ENCODE measurements around the gene PAAF1. TPM values are rescaled to one million over a fixed set of nuclear protein-coding genes. Genes with fewer than 3 reads are reported as not detected.

Gene PAAF1
- total RNA-seq, 3 donors from 2014 or later = 13.8 to 19.7 (median 14.8) TPM

DNA sequence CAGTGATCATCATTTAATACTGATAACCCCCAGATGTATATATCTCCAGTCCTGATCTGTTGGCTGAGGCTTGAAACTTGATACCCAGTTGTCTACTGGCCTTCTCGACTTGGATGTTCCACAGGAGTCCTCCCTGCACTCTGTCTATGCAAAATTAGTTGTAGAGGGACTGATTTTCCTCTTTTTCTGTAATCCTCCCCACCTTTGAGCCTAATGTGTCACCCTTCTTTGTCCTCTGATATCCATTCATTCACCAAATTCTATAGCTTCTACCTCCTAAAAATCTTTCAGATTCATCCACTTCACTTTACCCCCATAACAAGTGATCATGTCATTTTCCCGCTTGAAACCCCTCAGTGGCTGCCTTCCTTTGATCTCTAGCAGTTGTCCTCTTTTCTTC, 16.6 kb upstream of the PAAF1 start:
- intact Hi-C loops (cut with DNase I, micrococcal nuclease) = loop anchor here in 1 of 2 donors (5.0 kb wide), 1 partner anchor 183 kb away; no protein-coding TSS in a partner anchor
- Histone ChIP-seq H3K4me3 (no peak overlapping the region), H3K36me3 (ENCODE audit: low read depth) (no peaks in the 10 kb centered on the region), H3K4me1 (ENCODE audit: low read depth) (no peaks in the 10 kb centered on the region), H3K9me3 (no peaks in the 10 kb centered on the region)
- DNase-seq = no peak
- TF ChIP-seq, protein P1, sequence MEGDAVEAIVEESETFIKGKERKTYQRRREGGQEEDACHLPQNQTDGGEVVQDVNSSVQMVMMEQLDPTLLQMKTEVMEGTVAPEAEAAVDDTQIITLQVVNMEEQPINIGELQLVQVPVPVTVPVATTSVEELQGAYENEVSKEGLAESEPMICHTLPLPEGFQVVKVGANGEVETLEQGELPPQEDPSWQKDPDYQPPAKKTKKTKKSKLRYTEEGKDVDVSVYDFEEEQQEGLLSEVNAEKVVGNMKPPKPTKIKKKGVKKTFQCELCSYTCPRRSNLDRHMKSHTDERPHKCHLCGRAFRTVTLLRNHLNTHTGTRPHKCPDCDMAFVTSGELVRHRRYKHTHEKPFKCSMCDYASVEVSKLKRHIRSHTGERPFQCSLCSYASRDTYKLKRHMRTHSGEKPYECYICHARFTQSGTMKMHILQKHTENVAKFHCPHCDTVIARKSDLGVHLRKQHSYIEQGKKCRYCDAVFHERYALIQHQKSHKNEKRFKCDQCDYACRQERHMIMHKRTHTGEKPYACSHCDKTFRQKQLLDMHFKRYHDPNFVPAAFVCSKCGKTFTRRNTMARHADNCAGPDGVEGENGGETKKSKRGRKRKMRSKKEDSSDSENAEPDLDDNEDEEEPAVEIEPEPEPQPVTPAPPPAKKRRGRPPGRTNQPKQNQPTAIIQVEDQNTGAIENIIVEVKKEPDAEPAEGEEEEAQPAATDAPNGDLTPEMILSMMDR (IDR thresholded peaks at IDR 0.05) = no peak
- ATAC-seq = no peak

DNA sequence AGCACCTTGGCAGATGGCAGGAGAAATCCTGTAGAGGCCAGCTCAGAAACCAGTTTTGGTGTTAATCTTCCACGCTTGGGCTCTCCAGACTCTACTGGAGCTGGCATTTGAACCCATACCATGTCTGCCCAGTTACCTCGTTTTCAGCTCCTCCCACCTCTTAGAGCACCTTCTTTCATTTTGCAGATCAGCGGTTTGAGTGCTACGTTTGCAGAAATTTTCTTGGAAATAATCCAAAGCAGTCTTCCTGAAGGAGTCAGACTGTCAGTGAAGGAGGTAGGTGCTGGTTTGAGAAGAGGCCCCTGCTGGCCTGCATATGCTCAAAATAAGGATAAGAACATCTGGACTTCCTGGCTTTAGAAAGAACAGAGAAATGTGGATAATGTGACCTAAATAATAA, 13.8 kb upstream of the PAAF1 start:
- TF ChIP-seq, protein P1 (IDR thresholded peaks at IDR 0.05) = no peak
- intact Hi-C loops (cut with DNase I, micrococcal nuclease) = loop anchor here in 1 of 2 donors (5.0 kb wide), 1 partner anchor 186 kb away; no protein-coding TSS in a partner anchor
- no peaks in the 10 kb centered on the region for H3K9me3 ChIP-seq
- H3K4me1 ChIP-seq (ENCODE audit: low read depth) = no peaks in the 10 kb centered on the region
- no peak for DNase-seq
- H3K4me3 ChIP-seq = no peak overlapping the region
- no peaks in the 10 kb centered on the region for H3K36me3 ChIP-seq (ENCODE audit: low read depth)
- ATAC-seq = no peak

DNA sequence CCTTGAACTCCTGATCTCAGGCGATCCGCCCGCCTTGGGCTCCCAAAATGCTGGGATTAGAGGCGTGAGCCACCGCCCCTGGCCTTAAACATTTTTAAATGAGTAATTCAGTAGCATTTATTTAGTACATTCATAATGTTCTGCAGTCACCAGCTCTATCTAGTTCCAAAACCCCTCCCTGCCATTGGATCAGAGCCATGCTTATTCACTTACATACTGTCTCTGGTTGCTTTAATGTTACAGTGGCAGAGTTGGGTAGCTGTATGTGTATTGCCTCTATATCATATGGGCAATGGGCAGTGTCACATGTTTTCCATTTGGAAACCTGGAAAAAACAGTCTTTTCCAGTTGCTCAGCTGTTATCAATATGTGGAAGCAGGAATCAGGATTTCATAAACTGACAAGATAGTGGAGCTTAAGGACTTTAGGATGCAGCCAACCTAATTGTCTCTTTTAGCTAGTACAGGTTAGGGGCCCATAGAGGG, 10.7 kb upstream of the PAAF1 start:
- no peaks in the 10 kb centered on the region for H3K4me1 ChIP-seq (ENCODE audit: low read depth)
- DNase-seq (no peak), ATAC-seq (no peak)
- H3K36me3 ChIP-seq (ENCODE audit: low read depth) = no peaks in the 10 kb centered on the region
- TF ChIP-seq, protein P1 (IDR thresholded peaks at IDR 0.05) = no peak
- no peaks in the 10 kb centered on the region for H3K9me3 ChIP-seq
- no peak overlapping the region for H3K4me3 ChIP-seq
- intact Hi-C loops (cut with DNase I, micrococcal nuclease) = no loop called here

DNA sequence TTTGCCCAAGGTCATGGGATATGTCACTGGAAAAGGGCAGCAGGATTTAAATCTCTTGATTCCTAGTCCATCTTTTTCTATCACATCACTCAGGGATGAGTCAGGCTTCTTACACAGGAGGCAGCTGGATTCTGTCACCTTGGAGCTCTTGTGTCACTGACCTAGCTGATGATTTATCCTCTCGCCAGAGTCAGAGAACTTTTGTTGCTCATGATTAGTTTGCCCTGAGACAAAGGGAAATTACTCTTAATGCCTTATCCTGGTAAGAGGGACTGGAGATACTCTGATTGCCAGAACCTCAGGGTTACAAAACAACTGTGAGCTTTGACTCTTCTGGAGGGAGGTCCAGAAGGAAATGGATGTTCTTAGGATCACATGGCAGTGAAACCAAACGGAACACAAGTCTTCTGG, 10.2 kb upstream of the PAAF1 start:
- no peaks in the 10 kb centered on the region for H3K4me1 ChIP-seq (ENCODE audit: low read depth)
- no peak overlapping the region for H3K4me3 ChIP-seq
- no peaks in the 10 kb centered on the region for H3K9me3 ChIP-seq
- peak; percentile 57 for ATAC-seq
- TF ChIP-seq, protein P1 (IDR thresholded peaks at IDR 0.05) = no peak
- no peaks in the 10 kb centered on the region for H3K36me3 ChIP-seq (ENCODE audit: low read depth)
- no peak for DNase-seq
- intact Hi-C loops (cut with DNase I, micrococcal nuclease) = no loop called here

DNA sequence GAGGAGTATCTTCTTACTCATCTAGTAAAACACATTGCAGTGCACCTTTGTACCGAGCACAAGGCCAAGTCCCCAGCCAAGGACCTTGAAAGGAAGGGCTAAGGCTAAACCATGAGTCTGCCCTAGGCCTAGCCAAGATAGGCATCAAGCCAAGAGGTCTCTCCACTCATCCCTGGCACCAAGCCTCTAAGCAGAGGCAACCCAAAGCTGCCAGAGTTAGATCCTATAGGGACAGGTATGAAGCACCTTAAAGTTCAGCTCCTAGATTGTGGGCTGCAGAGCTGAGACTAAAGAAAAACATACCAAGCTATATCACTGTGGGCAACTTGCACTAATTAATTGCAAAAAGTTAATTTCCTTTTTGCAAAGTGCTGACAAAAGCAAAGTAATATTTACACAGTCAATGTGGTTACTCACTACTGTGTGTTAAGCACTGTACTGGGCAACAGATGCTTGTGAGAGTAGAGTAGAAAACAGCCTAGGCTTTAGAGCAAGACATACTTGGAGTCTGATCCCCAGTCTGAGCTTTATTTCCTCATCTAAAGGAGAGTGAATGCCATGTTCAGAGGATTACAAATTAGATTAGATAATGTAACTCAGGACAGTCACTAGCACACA, 7.4 kb upstream of the PAAF1 start:
- Histone ChIP-seq H3K9me3 (no peaks in the 10 kb centered on the region), H3K36me3 (ENCODE audit: low read depth) (no peaks in the 10 kb centered on the region), H3K4me1 (ENCODE audit: low read depth) (no peaks in the 10 kb centered on the region), H3K4me3 (no peak overlapping the region)
- DNase-seq (peak in 2 of 3 donors; percentile 46 to 51), ATAC-seq (peak; percentile 94)
- intact Hi-C loops (cut with DNase I, micrococcal nuclease) = no loop called here
- TF ChIP-seq, protein P1 (IDR thresholded peaks at IDR 0.05) = no peak
